ENCODE results near the gene SEL1L. TPM values are rescaled to one million over a fixed set of nuclear protein-coding genes. Genes with fewer than 3 reads are reported as not detected.

Gene SEL1L
- total and polyA plus RNA-seq, 2 of the 13 experiments (the other 11 are each of a cell fraction or from before 2014, with no cell fraction given), result 15.3 to 61.0 TPM

DNA sequence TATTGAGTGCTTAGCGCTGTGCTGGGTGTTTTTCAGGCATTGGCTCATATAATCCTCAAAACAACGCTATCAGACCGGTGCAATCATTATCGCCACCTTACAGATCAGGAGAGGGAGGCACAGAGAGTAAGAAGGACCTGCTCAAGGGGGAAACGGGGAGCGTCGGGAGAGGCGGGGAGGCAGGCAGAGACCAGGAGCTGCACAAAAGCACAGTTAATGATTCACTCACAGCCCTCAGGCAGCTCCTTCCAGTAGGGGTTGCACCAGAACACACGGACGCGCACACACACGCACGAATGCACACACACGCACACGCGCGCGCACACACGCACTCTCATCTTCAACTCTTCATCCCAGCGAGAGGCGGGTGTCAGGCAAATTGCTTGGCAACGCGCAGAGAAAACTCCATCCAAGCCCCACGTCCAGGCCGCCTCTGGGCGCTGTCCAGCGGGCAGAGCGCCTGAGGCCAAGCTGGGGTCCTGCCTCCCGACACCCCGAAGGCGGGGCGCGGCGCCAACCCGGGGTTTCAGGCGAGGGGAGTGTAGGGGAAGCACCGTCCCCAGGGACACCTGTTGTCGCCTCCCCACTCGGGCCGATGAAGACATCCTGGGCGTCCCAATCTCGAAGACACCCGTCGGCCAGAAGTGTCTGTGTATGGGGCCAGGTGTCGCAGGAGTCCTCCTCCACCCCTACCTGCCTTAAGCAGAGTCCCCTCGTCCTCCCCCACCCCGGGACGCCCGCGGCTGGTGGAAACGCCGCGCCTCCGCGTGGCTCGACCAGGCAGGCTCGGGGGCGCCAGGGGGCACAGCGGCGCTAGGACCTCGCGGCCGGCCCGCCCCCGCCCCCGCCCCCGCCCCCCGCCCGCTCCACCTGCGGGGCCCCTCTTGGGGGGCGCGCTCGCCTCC lies 98.0 kb downstream of the SEL1L start (continued):
- TF ChIP-seq, protein P1, sequence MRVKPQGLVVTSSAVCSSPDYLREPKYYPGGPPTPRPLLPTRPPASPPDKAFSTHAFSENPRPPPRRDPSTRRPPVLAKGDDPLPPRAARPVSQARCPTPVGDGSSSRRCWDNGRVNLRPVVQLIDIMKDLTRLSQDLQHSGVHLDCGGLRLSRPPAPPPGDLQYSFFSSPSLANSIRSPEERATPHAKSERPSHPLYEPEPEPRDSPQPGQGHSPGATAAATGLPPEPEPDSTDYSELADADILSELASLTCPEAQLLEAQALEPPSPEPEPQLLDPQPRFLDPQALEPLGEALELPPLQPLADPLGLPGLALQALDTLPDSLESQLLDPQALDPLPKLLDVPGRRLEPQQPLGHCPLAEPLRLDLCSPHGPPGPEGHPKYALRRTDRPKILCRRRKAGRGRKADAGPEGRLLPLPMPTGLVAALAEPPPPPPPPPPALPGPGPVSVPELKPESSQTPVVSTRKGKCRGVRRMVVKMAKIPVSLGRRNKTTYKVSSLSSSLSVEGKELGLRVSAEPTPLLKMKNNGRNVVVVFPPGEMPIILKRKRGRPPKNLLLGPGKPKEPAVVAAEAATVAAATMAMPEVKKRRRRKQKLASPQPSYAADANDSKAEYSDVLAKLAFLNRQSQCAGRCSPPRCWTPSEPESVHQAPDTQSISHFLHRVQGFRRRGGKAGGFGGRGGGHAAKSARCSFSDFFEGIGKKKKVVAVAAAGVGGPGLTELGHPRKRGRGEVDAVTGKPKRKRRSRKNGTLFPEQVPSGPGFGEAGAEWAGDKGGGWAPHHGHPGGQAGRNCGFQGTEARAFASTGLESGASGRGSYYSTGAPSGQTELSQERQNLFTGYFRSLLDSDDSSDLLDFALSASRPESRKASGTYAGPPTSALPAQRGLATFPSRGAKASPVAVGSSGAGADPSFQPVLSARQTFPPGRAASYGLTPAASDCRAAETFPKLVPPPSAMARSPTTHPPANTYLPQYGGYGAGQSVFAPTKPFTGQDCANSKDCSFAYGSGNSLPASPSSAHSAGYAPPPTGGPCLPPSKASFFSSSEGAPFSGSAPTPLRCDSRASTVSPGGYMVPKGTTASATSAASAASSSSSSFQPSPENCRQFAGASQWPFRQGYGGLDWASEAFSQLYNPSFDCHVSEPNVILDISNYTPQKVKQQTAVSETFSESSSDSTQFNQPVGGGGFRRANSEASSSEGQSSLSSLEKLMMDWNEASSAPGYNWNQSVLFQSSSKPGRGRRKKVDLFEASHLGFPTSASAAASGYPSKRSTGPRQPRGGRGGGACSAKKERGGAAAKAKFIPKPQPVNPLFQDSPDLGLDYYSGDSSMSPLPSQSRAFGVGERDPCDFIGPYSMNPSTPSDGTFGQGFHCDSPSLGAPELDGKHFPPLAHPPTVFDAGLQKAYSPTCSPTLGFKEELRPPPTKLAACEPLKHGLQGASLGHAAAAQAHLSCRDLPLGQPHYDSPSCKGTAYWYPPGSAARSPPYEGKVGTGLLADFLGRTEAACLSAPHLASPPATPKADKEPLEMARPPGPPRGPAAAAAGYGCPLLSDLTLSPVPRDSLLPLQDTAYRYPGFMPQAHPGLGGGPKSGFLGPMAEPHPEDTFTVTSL (CRISPR knock-in tag; IDR thresholded peaks at IDR 0.05; ENCODE audit: borderline replicate concordance), result 0 out of 2 replicates have a peak, but pooled peaks have one; percentile 46
- TF ChIP-seq ZNF703 (CRISPR knock-in tag; IDR thresholded peaks at IDR 0.05; ENCODE audit: borderline replicate concordance), result peak; percentile 30; the same call in 1 of the 2 replicates
- TF ChIP-seq HNRNPK (IDR thresholded peaks at IDR 0.05; ENCODE audit: low read depth, low read length, poor library complexity, severe bottlenecking), result peak; percentile 12
- TF ChIP-seq, protein P2, sequence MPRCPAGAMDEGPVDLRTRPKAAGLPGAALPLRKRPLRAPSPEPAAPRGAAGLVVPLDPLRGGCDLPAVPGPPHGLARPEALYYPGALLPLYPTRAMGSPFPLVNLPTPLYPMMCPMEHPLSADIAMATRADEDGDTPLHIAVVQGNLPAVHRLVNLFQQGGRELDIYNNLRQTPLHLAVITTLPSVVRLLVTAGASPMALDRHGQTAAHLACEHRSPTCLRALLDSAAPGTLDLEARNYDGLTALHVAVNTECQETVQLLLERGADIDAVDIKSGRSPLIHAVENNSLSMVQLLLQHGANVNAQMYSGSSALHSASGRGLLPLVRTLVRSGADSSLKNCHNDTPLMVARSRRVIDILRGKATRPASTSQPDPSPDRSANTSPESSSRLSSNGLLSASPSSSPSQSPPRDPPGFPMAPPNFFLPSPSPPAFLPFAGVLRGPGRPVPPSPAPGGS (CRISPR knock-in tag; IDR thresholded peaks at IDR 0.05), result peak; percentile 36; the same call in 1 of the 2 replicates
- no peak for TF ChIP-seq MXD4 (CRISPR knock-in tag; IDR thresholded peaks at IDR 0.05)
- no peak for TF ChIP-seq KDM1A (CRISPR knock-in tag; IDR thresholded peaks at IDR 0.05)
- no peak for TF ChIP-seq ZNF780A (CRISPR knock-in tag; IDR thresholded peaks at IDR 0.05)
- TF ChIP-seq, protein P3, sequence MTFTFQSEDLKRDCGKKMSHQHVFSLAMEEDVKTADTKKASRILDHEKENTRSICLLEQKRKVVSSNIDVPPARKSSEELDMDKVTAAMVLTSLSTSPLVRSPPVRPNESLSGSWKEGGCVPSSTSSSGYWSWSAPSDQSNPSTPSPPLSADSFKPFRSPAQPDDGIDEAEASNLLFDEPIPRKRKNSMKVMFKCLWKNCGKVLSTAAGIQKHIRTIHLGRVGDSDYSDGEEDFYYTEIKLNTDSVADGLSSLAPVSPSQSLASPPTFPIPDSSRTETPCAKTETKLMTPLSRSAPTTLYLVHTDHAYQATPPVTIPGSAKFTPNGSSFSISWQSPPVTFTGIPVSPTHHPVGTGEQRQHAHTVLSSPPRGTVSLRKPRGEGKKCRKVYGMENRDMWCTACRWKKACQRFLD (CRISPR knock-in tag; IDR thresholded peaks at IDR 0.05; ENCODE audit: borderline replicate concordance), result no peak
- no peak for TF ChIP-seq SOX13 (IDR thresholded peaks at IDR 0.05)
- TF ChIP-seq SOX13 (CRISPR knock-in tag; conservative IDR thresholded peaks at IDR 0.05 in 1 of 2, IDR thresholded peaks at IDR 0.05 in 1 of 2), result no peak; a peak in 1 of 4 replicates
- TF ChIP-seq ZFY (CRISPR knock-in tag; IDR thresholded peaks at IDR 0.05), result peak; percentile 37
- peak; percentile 44; the same call in 1 of the 2 replicates for TF ChIP-seq ZNF543 (CRISPR knock-in tag; IDR thresholded peaks at IDR 0.05)
- TF ChIP-seq ZBTB8A (CRISPR knock-in tag; IDR thresholded peaks at IDR 0.05; ENCODE audit: borderline replicate concordance, low read depth), result no peak
- TF ChIP-seq, protein P4, sequence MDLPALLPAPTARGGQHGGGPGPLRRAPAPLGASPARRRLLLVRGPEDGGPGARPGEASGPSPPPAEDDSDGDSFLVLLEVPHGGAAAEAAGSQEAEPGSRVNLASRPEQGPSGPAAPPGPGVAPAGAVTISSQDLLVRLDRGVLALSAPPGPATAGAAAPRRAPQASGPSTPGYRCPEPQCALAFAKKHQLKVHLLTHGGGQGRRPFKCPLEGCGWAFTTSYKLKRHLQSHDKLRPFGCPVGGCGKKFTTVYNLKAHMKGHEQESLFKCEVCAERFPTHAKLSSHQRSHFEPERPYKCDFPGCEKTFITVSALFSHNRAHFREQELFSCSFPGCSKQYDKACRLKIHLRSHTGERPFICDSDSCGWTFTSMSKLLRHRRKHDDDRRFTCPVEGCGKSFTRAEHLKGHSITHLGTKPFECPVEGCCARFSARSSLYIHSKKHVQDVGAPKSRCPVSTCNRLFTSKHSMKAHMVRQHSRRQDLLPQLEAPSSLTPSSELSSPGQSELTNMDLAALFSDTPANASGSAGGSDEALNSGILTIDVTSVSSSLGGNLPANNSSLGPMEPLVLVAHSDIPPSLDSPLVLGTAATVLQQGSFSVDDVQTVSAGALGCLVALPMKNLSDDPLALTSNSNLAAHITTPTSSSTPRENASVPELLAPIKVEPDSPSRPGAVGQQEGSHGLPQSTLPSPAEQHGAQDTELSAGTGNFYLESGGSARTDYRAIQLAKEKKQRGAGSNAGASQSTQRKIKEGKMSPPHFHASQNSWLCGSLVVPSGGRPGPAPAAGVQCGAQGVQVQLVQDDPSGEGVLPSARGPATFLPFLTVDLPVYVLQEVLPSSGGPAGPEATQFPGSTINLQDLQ (CRISPR knock-in tag; IDR thresholded peaks at IDR 0.05), result no peak; the same call in 1 of the 2 replicates
- TF ChIP-seq HOXD1 (CRISPR knock-in tag; IDR thresholded peaks at IDR 0.05), result 0 out of 2 replicates have a peak, but pooled peaks have one; percentile 41
- TF ChIP-seq ZSCAN30 (CRISPR knock-in tag; IDR thresholded peaks at IDR 0.05), result no peak
- TF ChIP-seq ZNF180 (CRISPR knock-in tag; IDR thresholded peaks at IDR 0.05; ENCODE audit: borderline replicate concordance, low read depth), result peak; percentile 65; the same call in 1 of the 2 replicates
